Activated CD4-positive, alpha-beta T cell treated with anti-CD3 and anti-CD28 coated beads for 48 hours (primary cell): ENCODE results near the gene RAB14.

ENCODE experiments used
- DNase-seq: peaks from one replicate; pipeline ENCODE4 v3.0.0-alpha.2; 2020

The RAB14 gene

GRCh38 chr9:121201738-121202533, at the start of gene RAB14:
Gene RAB14, minus strand, starts transcription at chr9:121201869. Its CDS starts 8,457 bp downstream, at chr9:121193412.
- DNase-seq = peak; percentile 100

DNA sequence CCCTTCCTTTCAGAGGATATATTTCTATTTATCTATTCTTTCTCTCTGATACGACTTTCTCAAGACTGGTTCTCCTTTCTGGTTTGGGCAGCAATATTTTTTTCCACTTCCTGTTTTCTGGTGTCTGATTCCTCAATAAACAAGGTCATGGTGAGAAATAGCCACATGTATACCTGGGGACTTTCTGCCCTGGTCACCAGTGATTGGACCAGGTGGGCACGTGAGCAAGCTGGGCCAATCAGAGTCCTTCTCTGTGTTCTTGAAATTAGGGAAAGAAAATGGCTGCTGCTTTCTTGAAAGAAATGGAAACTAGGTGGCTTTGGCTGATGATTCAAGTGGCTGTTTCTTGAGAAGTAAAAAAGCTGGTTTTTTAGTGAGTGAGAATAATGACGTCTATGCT, 47.9 kb upstream of the RAB14 start:
- DNase-seq = no peak

DNA sequence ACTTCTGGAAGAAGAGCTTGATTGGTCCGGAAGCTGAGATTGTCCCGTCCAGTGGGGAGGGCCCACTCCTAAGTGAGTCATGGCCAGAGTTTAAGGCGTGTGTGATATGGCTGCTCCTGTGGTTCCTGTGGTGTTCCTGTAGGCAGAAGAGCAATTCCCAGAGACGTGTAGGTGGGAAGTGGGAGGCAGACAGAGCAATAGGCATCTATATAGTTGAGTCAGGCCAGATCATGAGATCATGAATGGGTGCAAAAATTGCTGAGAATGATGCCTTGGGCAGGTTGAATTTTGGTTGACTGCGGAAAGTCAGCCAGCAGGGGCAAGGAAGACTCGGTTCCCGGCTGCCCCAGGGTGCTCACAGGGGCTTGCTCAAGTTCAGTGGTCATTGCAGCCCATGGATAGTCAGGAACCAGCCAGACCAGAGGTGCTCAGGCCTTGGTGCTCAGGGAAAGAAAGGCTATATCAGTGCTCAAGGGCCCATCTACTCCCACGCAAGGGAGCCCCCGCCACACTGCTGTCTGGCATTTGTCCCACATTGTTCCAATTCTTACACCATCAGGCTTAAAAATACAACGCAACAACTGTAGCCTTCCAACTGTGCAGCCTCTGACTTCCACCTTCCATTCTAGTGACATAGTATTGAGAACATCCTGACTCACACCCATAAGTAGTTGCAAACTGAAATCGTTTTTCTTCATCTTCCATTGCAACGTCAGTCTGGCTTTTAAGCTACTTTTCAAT, 45.3 kb upstream of the RAB14 start:
- no peak for DNase-seq

DNA sequence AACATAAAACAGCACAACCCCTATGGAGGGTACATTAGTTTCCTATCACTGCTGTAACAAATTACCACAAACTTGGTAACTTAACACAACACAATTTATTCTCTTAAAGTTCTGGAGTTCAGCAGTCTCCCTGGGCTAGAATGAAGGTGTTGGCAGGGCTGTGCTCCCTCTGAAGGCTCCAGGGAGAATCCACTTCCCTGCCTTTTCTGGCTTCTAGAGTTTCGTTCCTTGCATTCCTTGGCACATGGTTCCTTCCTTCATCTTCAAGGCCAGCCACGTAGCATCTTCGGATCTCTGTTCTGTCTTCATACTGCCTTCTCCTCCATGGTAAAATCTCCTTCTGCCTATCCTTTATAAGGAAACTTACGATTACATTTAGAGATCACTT, 41.3 kb upstream of the RAB14 start:
- no peak for DNase-seq

DNA sequence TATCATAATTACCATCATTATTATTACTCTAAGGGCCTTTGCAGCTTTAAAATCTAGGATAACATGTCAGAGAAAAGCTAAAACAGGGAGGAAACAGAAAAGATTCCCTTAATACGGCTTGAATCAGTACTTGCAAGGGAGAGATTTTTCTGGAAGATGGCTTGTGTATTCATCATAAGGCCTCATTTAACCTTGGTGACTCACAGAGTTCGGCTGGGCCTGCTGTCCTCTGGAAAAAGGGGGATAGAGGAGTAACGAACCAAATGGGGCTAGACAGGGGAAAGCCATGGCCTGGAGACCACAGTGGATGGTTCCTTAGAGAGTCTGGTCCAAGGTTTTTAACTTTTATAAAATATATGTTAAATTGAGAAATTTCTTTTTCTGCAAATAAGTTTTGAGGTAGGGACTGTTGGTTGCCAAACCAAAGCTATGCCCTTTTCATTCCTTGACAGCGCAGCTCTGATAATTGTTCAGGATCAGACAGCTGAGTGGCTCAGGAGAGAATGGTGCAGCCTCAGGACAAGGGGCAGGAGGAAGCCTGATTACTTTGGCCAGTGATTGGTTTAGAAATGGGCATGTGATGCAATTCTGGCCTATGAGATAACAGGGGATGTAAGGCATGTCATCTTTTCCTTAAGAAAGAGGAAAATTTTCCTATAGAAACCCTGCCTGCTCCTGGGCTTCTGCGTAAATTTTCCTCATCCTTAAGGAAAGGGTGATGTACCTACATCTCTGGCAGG, 40.7 kb upstream of the RAB14 start:
- no peak for DNase-seq

DNA sequence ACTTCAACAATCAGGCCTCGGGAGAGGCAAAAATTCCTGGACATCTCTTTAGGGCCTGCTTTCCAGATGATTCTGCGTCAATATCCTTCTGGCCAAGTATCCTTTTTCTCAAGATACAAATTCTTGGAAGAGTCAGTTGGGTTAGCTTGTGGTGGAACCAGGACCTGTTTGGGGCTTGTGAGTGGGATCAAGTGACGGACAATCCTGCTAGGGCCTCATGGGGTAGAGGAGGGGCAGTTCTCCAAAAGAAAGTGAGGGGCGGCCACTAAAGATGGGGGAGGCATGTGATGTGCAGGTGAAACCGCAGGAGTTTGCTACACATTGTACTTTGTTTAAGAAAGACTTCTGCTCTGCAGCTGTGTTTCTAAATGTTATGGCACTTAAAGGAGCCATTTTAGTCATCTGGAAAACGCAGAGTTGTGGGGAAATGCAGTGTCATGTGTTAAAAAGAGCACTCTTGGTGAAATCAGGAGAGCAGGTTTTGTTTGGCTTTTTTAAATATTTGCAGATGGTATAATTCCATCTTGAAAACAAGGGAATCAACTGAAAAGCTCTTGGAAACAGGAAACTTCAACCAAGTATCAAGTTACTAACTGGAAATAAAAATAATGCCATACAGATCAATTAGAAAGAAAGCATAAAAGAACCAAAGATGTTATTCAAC, 38.9 kb upstream of the RAB14 start:
- no peak for DNase-seq

GRCh38 chr9:121239851-121240250, 38.2 kb upstream of the RAB14 start:
- DNase-seq = no peak

GRCh38 chr9:121239071-121239470, 37.4 kb upstream of the RAB14 start:
- DNase-seq = no peak

DNA sequence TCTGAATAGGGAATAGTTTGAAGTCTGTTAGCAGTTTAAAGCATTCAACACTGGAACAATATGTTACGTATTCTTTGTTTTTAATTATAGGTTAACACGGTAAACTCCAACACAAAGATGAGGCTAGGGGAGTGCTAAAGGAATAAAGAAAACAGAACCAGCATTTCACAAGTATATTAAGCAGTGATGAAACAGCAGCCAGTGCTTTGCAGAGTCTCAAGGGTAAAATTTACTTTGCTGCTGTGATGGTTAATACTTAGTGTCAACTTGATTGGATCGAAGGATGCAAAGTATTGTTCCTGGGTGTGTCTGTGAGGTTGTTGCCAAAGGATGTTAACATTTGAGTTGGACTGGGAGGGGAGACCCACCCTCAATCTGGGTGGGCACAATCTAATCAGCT, 36.2 kb upstream of the RAB14 start:
- DNase-seq = no peak

DNA sequence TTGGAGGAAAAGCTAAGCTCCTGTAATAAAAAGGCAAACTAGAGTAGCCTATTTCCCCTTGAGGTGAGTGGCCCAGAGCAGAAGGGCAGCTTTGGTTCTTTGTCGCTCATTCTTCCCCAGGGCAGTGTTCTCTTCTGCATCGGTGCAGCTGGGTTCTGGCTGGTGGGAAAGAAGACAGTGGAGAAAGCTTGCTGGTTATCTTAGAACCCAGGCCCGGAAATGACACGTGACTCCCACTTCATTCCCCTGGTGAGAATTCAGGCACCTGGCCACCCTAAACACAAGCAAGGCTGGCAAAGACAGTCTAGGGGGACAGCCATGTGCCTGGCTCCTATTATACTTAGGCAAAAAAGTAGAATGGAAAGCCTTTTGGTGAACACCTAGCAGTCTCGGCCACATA, 33.8 kb upstream of the RAB14 start:
- DNase-seq = no peak

DNA sequence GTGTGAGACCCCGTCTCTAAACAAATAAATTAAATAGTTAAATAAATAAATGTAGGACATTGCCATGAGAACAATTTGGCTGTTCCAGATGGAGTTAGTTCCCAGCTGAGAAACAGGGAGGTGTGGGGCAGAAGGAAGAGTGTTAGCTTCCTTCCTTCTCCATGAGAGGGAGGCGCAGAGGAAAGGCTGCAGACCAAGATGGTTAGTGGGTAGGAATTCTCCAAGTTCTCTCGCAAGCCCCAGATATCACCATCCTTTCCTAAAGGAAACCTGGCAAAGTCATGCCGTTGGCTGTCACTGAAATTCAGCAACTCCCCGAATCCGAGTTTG, 33.1 kb upstream of the RAB14 start:
- DNase-seq = no peak

GRCh38 chr9:121233906-121234831, 32.5 kb upstream of the RAB14 start:
- no peak for DNase-seq

GRCh38 chr9:121232251-121232650, 30.6 kb upstream of the RAB14 start:
- no peak for DNase-seq

GRCh38 chr9:121230256-121230655, 28.6 kb upstream of the RAB14 start:
- no peak for DNase-seq

- no peak for DNase-seq
These were observed 26.2 kb upstream of the RAB14 start for GRCh38 chr9:121227862-121228261.

GRCh38 chr9:121226175-121226574, 24.5 kb upstream of the RAB14 start:
- no peak for DNase-seq

DNA sequence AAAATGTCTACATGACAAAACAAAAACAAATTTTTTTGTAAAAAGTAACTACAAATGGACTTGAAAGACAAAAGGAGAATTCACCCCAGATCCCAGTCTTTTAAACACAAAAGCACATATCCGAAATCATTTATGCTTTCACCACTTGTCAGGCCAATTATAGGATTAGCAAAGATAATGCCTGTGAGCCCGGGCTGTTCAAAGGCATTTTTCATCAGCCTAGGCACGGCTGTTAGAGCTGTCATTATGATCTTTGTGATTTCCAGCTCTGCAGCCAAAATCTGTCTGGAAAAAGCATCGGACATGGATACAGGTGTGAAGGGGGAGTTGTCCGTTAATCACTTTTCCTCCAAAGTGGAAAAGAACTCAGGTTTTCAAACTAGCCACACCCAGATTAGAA, 23.6 kb upstream of the RAB14 start:
- no peak for DNase-seq

DNA sequence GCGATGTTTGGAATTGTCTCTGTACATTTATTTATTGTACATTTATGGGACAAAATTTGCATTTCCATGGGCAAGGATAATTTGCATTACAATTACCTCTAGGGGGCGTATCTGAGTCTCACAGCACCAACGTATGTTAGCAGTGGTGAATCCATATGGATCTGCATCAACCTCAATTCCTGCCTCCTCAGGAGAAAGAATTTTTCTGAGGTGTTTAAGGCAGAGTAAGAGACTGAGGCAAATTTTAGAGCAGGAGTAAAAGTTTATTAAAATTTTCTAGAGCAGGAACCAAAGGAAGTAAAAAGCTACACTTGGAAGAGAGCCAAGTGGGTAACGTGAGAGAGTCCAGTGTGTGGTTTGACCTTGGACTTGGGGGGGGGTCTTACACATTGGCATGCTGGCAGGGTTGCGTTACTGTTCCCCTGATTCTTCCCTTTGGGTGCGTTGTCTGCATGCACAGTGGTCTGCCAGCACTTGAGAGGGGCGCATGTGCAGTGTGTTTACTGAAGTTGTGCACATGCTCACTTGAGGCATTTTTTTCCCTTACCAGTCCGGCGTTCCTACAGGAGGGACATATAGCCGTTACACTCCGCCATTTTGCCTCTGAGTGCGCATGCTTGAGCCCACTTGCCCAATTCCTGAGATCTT, 21.0 kb upstream of the RAB14 start:
- DNase-seq = no peak

GRCh38 chr9:121221664-121222055, 20.0 kb upstream of the RAB14 start:
- no peak for DNase-seq

- no peak for DNase-seq
These were observed 19.5 kb upstream of the RAB14 start for GRCh38 chr9:121220996-121221663.

DNA sequence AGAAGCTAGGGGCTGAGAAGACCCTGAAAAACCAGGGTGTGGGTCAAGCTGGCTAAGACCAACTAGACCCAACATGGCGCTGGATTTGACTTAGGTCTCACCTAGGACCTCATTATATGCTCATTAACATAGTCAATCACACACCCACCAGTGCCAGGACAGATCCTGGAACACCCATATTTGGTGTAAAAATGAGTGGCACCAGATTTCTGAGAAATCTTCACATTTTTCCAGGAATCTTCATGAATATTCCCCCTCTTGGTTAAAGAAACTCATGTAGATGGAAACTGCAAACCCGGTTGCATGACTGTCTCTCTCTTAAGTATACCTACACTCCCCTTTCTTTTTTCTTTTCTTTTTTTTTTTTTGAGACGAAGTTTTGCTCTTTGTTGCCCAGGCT, 17.9 kb upstream of the RAB14 start:
- DNase-seq = no peak
